Endothelial cell of umbilical vein (primary cell): ENCODE data around the gene CDK5RAP2. TPM values are rescaled to one million over a fixed set of nuclear protein-coding genes. Genes with fewer than 3 reads are reported as not detected.
"Not testable (repeated sequence)": the region's sequence is repeated elsewhere in the genome, so short reads cannot be mapped to it uniquely, and the experiment has no call there.

Experiments
- BruUV-seq: library from RNA; stranded (reverse); fragments of 400-500 nt; replicated peaks from 2 replicates; lab custom pipeline; 2021; lab: Mats Ljungman, UMichigan
- CTCF ChIA-PET: fragments of 300-600, 350-600 bp; sonication (Branson Sonifier 250); formaldehyde crosslinking; loops from one replicate; lab custom pipeline; 2021; ENCODE audit warnings: antibody characterized with exemption, inconsistent platforms; lab: Charles Lee
- POLR2A ChIA-PET: fragments of 300-600, 350-600 bp; sonication (Branson Sonifier 250); formaldehyde crosslinking; loops from one replicate; lab custom pipeline; 2021; ENCODE audit warnings: antibody characterized with exemption, inconsistent platforms; lab: Charles Lee
- DNase-seq: peaks from one replicate; pipeline ENCODE4 v3.0.0-alpha.2; 2011; ENCODE audit warnings: low read depth, low spot score
- FAIRE-seq: peaks from 2 replicates; lab custom pipeline; 2011; peaks lifted over from hg19 to GRCh38; lab: Jason Lieb, UNC
- H2AFZ ChIP-seq: 2 replicates; pipeline ENCODE4 v1.6.0; 2012; ENCODE audit warnings: low read depth, low read length, control low read depth, inconsistent platforms
- H3K27ac ChIP-seq: 2 replicates; pipeline ENCODE4 v1.5.1; 2011; ENCODE audit warnings: low read depth, mild to moderate bottlenecking, control low read depth, low read length, moderate library complexity; ENCODE audit not compliant: insufficient read depth
- H3K27me3 ChIP-seq, 2 experiments: 2 replicates each; pipeline versions ENCODE4 v1.6.0 to v1.6.1; 2011; ENCODE audit warnings: low read length in 2 of 2, mixed read lengths in 1 of 2; ENCODE audit not compliant: control insufficient read depth in 2 of 2, insufficient read depth in 2 of 2
- H3K36me3 ChIP-seq, 2 experiments: 2 replicates in 1 of 2; 3 replicates in 1 of 2; pipeline ENCODE4 v1.5.1; 2011; ENCODE audit warnings: low read length in 2 of 2, mild to moderate bottlenecking in 1 of 2, moderate library complexity in 1 of 2; ENCODE audit not compliant: control insufficient read depth in 2 of 2, insufficient read depth in 2 of 2; ENCODE audit errors: extremely low read depth in 1 of 2
- H3K4me1 ChIP-seq: 3 replicates; pipeline ENCODE4 v1.5.1; 2011; ENCODE audit warnings: mild to moderate bottlenecking, low read length; ENCODE audit not compliant: control insufficient read depth, insufficient read depth; ENCODE audit errors: extremely low read depth
- H3K4me2 ChIP-seq: 2 replicates; pipeline ENCODE4 v1.6.1; 2011; ENCODE audit warnings: low read length, control low read depth, mixed read lengths; ENCODE audit not compliant: insufficient read depth
- H3K4me3 ChIP-seq, 3 experiments: fragments of 200-600 bp in 1 of 3; sonication (generic), shearing (Covaris generic) in 1 of 3; replicated peaks in 1 of 3; 2 replicates each; pipeline ENCODE4 v1.5.1; 2011 to 2016; ENCODE audit warnings: control low read depth in 3 of 3, low read length in 3 of 3, mild to moderate bottlenecking in 2 of 3, inconsistent platforms in 1 of 3, low read depth in 1 of 3, moderate library complexity in 1 of 3; ENCODE audit not compliant: insufficient read depth in 1 of 3
- H3K79me2 ChIP-seq: 2 replicates; pipeline ENCODE4 v1.6.0; 2012; ENCODE audit warnings: low read length, inconsistent platforms; ENCODE audit not compliant: control insufficient read depth, insufficient read depth
- H3K9ac ChIP-seq: replicated peaks from 2 replicates; pipeline ENCODE3; 2011; ENCODE audit warnings: low read length, control low read depth; ENCODE audit not compliant: insufficient read depth; ENCODE audit errors: extremely low read depth
- H3K9me1 ChIP-seq: replicated peaks from 3 replicates; pipeline ENCODE4 v1.6.0; 2011; ENCODE audit warnings: mild to moderate bottlenecking, low read length; ENCODE audit not compliant: control insufficient read depth, insufficient read depth; ENCODE audit errors: extremely low read depth
- H3K9me3 ChIP-seq: replicated peaks from 2 replicates; pipeline ENCODE4 v1.5.1; 2012; ENCODE audit warnings: low read length, inconsistent platforms; ENCODE audit not compliant: control insufficient read depth, insufficient read depth
- H4K20me1 ChIP-seq: replicated peaks from 2 replicates; pipeline ENCODE3; 2011; ENCODE audit warnings: mild to moderate bottlenecking, low read length; ENCODE audit not compliant: control insufficient read depth, insufficient read depth; ENCODE audit errors: extremely low read depth
- EZH2 ChIP-seq: IDR thresholded peaks from 2 replicates; pipeline ENCODE4 v1.6.1; 2012; ENCODE audit warnings: borderline replicate concordance, low read depth, mild to moderate bottlenecking, moderate library complexity, low read length, inconsistent platforms; ENCODE audit not compliant: severe bottlenecking
- FOS ChIP-seq: IDR thresholded peaks from 2 replicates; pipeline ENCODE4 v1.6.1; 2011; ENCODE audit warnings: mild to moderate bottlenecking, low read length, moderate library complexity, borderline replicate concordance; ENCODE audit not compliant: insufficient read depth
- GATA2 ChIP-seq: IDR thresholded peaks from 2 replicates; pipeline ENCODE4 v1.7.0; 2011; ENCODE audit warnings: low read depth, mild to moderate bottlenecking, moderate library complexity, mixed read lengths, low read length; ENCODE audit not compliant: insufficient read length, insufficient read depth
- JUN ChIP-seq: IDR thresholded peaks from 2 replicates; pipeline ENCODE4 v1.6.1; 2011; ENCODE audit warnings: borderline replicate concordance, low read depth; ENCODE audit not compliant: insufficient read length, insufficient read depth
- MYC ChIP-seq: IDR thresholded peaks from one replicate; pipeline ENCODE4 v1.6.1; 2011; ENCODE audit warnings: mild to moderate bottlenecking, low read depth, low read length
- POLR2A ChIP-seq: IDR thresholded peaks from 2 replicates; pipeline ENCODE4 v1.6.1; 2012; ENCODE audit warnings: low read depth, mild to moderate bottlenecking, control low read depth, low read length
- POLR2AphosphoS5 ChIP-seq: IDR thresholded peaks from 2 replicates; pipeline ENCODE4 v1.6.1; 2012; ENCODE audit warnings: low read depth, mild to moderate bottlenecking, control low read depth, low read length, moderate library complexity; ENCODE audit not compliant: insufficient read depth
- dilution Hi-C: fragments of 300-500 bp; cut with MboI; formaldehyde crosslinking; loops from one replicate; pipeline ENCODE4 v1.15.0; 2019; ENCODE audit warnings: low sequenced_read_pairs; ENCODE audit not compliant: extremely low pct_ligation_motif_present
- intact Hi-C: fragments of 100-400 bp; cut with micrococcal nuclease; formaldehyde crosslinking; loops from one replicate; pipeline ENCODE4 v1.10.0; 2022
- polyA plus RNA-seq, 4 experiments: library from polyadenylated mRNA; depleted of rRNA in 3 of 4; stranded (reverse) in 3 of 4; unstranded in 1 of 4; fragments of >200 nt; gene quantifications; 2 replicates each; pipeline versions ENCODE4 v1.2.1 to v1.2.3, GENCODE V29; 2011 to 2012; ENCODE audit warnings: missing spikeins in 1 of 4
- total RNA-seq: library from RNA; stranded (reverse); gene quantifications from 2 replicates; pipeline ENCODE4 v1.2.3, GENCODE V29; 2021
- TF ChIP-seq, protein P1 (sequence below): IDR thresholded peaks from 2 replicates; pipeline ENCODE4 v1.6.1; 2011; ENCODE audit not compliant: insufficient read depth, insufficient read length
- TF ChIP-seq, protein P2 (sequence below), 2 donors: IDR thresholded peaks; 1 replicate in 1 of 2; 2 replicates in 1 of 2; pipeline ENCODE4 v1.5.1; 2011; ENCODE audit warnings: low read length in 2 of 2, mild to moderate bottlenecking in 2 of 2, moderate library complexity in 2 of 2, control low read depth in 1 of 2, inconsistent platforms in 1 of 2, low read depth in 1 of 2; ENCODE audit not compliant: insufficient read depth in 1 of 2; ENCODE audit errors: extremely low read depth in 1 of 2

Gene CDK5RAP2
- total and polyA plus RNA-seq, 2 donors (not counting 3 experiments of a cell fraction or from before 2014, with no cell fraction given), result 17.5 to 56.7 TPM

DNA sequence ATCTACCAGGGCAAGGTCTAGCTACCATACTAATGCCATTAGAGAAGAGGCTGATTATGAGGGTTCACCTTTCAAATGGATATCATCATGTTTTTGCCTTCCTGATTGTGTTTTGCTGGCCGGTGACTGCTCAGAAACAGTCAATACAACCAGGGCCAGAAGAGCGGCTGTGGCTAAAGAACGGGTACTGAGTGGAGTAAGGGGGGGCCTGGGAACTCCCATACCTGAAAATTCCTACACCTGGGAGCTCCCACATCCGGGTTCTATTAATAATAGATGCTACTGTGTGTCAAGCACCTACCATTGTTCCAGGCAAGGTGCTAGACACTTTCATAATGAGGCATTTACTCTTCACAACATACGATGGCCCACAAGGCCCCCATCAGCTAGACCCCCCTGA is 79.2 kb downstream of the CDK5RAP2 start:
- Histone ChIP-seq H3K36me3 (no peaks in the 10 kb centered on the region), H3K27me3 (no peaks in the 10 kb centered on the region), H3K4me2 (no peak overlapping the region), H3K9me1 (no peaks in the 10 kb centered on the region), H3K9ac (no peak overlapping the region), H3K9me3 (no peaks in the 10 kb centered on the region), H3K4me1 (no peaks in the 10 kb centered on the region), H3K27ac (no peak overlapping the region), H2AFZ (no peak overlapping the region), H3K4me3 (no peak overlapping the region), H4K20me1 (no peaks in the 10 kb centered on the region), H3K79me2 (no peaks in the 10 kb centered on the region)
- FAIRE-seq (no peak), DNase-seq (no peak)
- TF ChIP-seq FOS, result no peak
- TF ChIP-seq, protein P1, sequence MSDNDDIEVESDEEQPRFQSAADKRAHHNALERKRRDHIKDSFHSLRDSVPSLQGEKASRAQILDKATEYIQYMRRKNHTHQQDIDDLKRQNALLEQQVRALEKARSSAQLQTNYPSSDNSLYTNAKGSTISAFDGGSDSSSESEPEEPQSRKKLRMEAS, result no peak
- TF ChIP-seq EZH2, result no peak
- TF ChIP-seq POLR2AphosphoS5, result no peak
- no peak for TF ChIP-seq POLR2A
- TF ChIP-seq MYC, result no peak
- TF ChIP-seq, protein P2, sequence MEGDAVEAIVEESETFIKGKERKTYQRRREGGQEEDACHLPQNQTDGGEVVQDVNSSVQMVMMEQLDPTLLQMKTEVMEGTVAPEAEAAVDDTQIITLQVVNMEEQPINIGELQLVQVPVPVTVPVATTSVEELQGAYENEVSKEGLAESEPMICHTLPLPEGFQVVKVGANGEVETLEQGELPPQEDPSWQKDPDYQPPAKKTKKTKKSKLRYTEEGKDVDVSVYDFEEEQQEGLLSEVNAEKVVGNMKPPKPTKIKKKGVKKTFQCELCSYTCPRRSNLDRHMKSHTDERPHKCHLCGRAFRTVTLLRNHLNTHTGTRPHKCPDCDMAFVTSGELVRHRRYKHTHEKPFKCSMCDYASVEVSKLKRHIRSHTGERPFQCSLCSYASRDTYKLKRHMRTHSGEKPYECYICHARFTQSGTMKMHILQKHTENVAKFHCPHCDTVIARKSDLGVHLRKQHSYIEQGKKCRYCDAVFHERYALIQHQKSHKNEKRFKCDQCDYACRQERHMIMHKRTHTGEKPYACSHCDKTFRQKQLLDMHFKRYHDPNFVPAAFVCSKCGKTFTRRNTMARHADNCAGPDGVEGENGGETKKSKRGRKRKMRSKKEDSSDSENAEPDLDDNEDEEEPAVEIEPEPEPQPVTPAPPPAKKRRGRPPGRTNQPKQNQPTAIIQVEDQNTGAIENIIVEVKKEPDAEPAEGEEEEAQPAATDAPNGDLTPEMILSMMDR (IDR thresholded peaks at IDR 0.05; ENCODE audit: extremely low read depth in 1 of 2, insufficient read depth in 1 of 2, low read depth in 1 of 2, low read length in 2 of 2), result no peak
- TF ChIP-seq JUN, result no peak
- no peak for TF ChIP-seq GATA2
- dilution Hi-C loops, result no loop called here
- CTCF ChIA-PET, result no interaction called here
- POLR2A ChIA-PET, result no interaction called here
- intact Hi-C loops, result no loop called here
- no TSS peak for BruUV-seq

DNA sequence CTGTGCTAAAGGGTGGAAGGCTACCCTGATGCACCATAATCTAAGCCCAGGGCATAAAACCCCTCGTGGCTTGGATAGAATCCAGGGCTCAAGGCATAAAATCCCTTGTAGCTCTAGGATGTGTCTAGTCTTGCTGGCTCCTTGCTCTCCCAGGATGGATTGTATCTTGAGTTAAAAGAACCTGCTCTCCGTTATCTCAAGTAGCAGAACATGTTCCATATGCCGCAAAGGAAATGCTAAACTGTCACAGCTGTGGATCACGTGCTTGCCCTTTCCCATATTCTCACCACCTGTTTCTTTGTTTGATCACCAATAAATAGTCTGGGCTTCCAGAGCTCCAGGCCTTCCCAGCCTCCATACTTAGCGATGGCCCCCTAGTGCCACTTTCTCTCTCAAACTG is 82.1 kb downstream of the CDK5RAP2 start:
- H4K20me1 ChIP-seq, H3K9me3 ChIP-seq, H3K9me1 ChIP-seq, FAIRE-seq, DNase-seq, BruUV-seq, H2AFZ ChIP-seq, H3K9ac ChIP-seq, H3K4me1 ChIP-seq, dilution Hi-C loops, H3K36me3 ChIP-seq, H3K4me2 ChIP-seq, H3K4me3 ChIP-seq, H3K27me3 ChIP-seq, H3K79me2 ChIP-seq, CTCF ChIA-PET, H3K27ac ChIP-seq, POLR2A ChIA-PET, intact Hi-C loops: not testable (repeated sequence)

DNA sequence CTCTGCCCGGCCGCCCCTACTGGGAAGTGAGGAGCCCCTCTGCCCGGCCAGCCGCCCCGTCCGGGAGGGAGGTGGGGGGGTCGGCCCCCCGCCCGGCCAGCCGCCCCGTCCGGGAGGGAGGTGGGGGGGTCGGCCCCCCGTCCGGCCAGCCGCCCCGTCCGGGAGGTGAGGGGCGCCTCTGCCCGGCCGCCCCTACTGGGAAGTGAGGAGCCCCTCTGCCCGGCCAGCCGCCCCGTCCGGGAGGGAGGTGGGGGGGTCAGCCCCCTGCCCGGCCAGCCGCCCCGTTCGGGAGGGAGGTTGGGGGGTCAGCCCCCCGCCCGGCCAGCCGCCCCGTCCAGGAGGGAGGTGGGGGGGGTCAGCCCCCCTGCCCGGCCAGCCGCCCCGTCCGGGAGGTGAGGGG is 83.5 kb downstream of the CDK5RAP2 start:
- intact Hi-C loops, result not testable (repeated sequence)

More for the DNA sequence above, 83.5 kb downstream of the CDK5RAP2 start:
- H4K20me1 ChIP-seq, H3K4me2 ChIP-seq, H3K79me2 ChIP-seq, dilution Hi-C loops, BruUV-seq, H3K27ac ChIP-seq, H3K27me3 ChIP-seq, H2AFZ ChIP-seq, POLR2A ChIA-PET, H3K36me3 ChIP-seq, H3K9me3 ChIP-seq, DNase-seq, CTCF ChIA-PET, H3K4me1 ChIP-seq, H3K4me3 ChIP-seq, FAIRE-seq, H3K9ac ChIP-seq, H3K9me1 ChIP-seq: not testable (repeated sequence)
